Measurements from ENCODE around the gene HMCN1.
"Not testable (repeated sequence)": the region's sequence is repeated elsewhere in the genome, so short reads cannot be mapped to it uniquely, and the experiment has no call there.

The HMCN1 gene

DNA sequence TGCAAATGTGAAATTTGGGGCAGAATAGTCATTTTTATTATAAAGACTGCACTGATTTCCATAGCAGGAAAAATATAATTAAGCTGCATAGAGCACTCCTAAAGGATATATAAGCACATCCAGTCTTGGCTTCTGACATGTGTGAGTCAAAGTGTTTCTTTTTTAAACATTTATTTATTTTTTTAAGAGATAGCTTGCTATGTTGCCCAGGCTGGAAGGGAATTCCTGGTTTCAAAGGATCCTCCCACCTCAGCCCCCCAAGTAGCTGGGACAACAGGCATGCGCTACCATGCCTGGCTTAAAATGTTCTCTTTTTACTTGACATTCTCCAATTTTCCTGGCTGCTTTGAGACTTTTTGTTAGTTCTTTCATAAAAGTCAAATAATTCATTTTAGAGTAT is 126.1 kb downstream of the HMCN1 start:
- no peak for DNase-seq

DNA sequence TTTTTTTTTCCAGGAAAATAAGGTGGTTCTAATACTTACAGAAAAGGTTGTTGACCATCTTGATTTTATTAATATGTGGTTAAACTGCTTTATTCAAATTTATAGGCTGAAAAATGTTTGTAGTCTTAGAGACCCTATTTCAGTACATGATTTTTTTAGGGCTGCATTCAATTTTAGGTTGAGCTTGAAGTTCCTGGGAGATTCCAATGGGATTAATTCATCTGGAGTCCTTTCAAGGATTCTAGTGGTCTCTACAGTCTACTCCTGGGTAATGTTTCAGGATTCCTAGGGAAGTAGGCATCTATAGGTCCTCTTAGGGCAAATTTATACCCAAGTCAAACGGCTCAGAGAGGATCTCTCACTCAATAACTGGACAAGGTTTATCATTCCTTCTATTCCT is 126.7 kb downstream of the HMCN1 start:
- no peak for DNase-seq

GRCh38 chr1:185861630-185862029 is 127.4 kb downstream of the HMCN1 start:
- DNase-seq: no peak

DNA sequence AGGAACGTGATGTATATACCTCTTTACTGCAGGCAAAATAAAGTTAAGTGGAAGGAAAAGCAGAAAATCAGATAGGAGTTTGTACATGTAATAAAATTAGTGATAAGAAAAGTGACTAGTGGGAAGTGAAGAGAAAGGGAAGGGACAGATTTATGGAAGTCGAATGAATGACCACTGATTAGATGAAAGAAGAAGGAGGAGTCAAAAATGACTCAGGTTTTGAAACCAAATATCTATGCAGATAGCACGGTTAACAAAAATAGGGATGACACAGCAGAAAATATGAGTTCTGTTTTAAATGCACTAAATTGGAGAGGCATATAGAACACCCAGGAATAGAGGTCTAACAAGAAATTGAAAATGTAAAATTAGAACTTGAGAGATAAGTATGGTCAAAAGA is 128.0 kb downstream of the HMCN1 start:
- no peak for DNase-seq

DNA sequence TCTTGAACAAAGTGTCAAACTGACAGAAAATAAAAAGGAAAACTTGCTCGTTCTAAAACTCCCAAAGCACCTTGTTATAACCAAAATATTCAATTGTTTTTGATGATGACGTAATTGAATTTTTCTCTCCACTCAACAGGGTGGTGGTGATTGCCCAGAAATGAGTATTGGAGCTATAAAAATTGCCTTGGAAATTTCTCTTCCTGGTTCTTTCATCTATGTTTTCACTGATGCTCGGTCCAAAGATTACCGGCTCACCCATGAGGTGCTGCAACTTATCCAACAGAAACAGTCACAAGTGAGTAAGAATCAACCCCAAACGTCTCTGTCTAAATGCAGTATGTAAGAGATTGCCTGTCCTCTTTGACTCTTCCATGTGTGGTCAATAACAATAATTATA is 130.1 kb downstream of the HMCN1 start:
- DNase-seq: no peak

- DNase-seq: no peak
These were observed 130.8 kb downstream of the HMCN1 start for GRCh38 chr1:185864889-185865517.

DNA sequence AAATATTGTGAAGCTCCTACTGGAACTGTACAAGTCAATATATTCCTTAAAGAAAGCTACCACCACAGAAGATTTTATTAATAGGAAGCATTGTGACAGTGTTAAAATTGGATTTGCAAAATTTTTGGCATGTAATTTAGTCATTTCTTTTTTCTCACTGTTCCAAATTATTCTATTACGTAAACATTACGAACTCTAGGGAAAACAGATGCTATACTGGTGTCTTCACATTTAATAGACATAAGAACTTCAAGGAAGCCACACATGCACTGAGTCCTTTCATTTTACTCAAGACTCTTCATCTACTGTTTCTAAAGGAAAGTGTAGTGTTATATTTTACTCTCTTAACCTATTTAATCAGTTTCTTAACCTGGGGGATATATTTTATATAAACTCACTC is 135.4 kb downstream of the HMCN1 start:
- no peak for DNase-seq

DNA sequence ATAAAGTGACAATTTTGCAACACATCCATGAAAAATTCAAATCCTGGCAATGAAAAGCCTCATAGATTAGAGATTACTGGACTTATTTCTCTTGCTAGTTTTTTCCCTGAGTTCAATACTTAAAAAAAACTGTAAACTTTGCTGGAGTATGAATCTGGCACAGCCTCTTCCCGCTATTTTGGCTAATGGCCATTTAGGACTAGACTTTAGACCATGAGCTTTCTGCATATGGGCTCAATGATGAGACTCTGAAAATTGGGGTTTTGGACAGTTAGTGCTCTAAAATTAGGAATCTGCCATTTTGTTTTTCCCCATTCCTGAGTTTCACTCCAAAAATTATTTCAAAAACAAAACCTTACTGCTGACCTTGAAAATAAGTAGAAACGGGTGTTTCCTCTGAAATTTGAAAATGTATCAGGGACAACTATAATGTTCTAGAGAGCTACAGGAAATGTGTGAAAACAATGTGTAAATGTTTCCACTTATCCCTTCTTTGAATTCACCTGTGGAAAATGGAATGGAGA is 137.5 kb downstream of the HMCN1 start:
- no peak for DNase-seq

DNA sequence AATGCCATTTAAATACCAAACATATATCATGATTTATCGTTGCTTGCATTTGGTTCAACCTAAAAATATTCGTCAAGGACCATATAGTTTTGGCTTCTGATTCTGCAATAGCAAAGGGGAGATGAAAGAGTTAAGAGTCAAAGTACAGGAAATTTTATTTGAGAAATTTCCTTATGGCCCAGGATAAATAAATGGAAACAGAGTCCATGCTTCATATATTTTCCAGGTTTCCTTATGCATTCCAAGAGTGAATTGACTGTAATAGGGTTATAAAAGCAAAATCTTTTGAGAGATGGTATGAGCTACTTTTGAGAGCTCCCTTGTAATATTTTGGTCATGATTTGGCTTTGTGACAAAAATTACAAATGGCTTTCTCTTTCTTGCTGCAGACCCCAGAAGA is 140.1 kb downstream of the HMCN1 start:
- no peak for DNase-seq

GRCh38 chr1:185880330-185880729 is 146.1 kb downstream of the HMCN1 start:
- no peak for DNase-seq

GRCh38 chr1:185880779-185881333 is 146.7 kb downstream of the HMCN1 start:
- DNase-seq: no peak

DNA sequence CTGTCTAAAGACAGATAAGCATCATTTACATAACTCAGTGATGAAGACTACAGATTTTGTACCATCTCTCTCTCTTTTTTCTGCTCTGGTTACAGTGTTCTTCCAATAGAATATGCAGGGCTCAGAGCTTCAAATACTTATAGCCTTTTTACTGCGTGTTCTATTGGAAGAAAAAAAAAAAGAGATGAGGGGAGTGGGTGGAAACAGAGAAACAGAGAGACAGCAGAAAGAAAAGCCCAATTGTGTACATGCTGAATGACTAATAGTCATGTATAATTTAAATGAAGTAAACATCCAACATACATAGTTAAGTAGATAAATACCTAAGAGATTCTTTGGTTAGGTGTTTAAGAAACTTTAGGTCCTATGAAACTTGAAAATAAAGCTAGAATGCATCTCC is 151.9 kb downstream of the HMCN1 start:
- no peak for DNase-seq

GRCh38 chr1:185886671-185887070 is 152.5 kb downstream of the HMCN1 start:
- no peak for DNase-seq

DNA sequence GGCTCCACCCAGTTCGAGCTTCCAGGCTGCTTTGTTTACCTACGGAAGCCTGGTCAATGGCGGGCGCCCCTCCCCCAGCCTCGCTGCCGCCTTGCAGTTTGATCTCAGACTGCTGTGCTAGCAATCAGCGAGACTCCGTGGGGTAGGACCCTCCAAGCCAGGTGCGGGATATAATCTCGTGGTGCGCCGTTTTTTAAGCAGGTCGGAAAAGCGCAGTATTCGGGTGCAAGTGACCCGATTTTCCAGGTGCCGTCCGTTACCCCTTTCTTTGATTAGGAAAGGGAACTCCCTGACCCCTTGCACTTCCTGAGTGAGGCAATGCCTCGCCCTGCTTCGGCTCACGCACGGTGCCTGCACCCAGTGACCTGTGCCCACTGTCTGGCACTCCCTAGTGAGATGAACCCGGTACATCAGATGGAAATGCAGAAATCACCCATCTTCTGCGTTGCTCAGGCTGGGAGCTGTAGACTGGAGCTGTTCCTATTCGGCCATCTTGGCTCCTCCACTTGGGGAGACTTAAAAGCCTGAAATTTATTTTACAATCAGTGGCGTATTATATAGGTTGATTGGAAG is 158.7 kb downstream of the HMCN1 start:
- DNase-seq: not testable (repeated sequence)

DNA sequence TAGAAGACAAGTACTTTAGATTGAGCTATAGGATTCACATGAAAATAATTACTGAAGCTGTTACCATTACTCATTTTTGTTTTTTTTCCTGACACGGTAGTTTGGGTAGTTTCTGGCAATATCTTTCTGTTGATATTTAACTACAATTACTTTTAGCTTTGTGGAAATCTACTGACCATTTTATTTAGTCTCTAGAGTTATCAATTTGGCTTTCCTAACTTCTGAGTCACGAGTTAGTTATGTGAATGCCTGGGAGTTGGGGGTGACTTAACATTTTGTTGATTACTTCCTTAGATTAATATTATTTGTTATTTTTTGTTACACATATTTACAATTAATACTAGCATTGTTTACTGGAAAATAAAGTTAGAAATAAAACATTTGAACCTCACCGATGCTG is 160.6 kb downstream of the HMCN1 start:
- no peak for DNase-seq

DNA sequence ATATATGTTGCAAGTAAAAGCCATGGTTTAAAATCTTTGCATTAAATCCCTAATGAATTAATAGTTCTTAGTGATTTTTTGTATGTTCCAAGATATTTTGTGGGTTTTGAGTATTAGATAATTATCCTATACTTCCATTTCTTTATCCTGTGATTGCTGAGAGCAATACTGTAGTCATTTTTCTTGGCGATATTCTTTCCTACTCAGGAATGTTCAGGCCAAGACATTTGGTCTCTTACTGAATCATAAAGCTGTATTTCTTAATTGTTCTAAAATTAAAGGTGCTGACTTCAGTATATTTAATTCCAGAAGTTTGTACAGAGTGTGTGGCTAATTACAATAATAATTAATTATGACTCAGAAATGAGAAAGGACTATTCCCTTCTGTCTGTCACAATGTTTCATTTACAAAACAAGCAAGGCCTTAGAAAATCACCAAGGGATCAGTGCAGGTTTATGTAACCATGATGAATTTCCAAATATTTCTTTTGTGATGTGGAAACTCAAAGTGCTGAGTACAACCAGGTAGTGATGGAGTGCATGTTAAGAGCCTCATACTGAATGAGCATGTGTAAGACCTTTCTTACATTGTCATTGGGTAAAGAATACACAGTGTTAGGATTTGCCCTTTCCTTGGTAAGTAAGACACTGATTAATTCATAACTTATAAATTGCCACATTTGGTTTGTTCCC is 161.2 kb downstream of the HMCN1 start:
- DNase-seq: no peak

DNA sequence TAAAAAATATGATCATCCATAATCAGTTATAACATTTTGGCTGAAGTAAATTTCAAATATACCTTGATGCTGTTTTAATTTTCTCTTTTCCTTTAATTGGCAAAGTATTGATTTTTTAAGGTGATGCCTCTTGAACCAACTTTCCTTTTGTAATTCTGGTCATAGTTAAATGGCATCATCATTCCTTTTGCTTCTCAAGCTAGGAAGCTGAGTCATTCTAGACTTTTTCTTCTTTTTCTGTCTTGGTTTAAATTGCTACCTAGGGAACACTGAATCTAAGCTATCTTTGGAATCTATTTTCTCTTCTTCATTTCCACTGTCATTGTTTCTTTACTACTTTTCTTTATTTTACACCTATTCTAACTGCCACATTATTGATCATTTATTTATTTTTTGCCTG is 162.7 kb downstream of the HMCN1 start:
- no peak for DNase-seq

- DNase-seq: no peak
These were observed 172.0 kb downstream of the HMCN1 start for GRCh38 chr1:185906186-185906585.

GRCh38 chr1:185907246-185907645 is 173.1 kb downstream of the HMCN1 start:
- DNase-seq: no peak

DNA sequence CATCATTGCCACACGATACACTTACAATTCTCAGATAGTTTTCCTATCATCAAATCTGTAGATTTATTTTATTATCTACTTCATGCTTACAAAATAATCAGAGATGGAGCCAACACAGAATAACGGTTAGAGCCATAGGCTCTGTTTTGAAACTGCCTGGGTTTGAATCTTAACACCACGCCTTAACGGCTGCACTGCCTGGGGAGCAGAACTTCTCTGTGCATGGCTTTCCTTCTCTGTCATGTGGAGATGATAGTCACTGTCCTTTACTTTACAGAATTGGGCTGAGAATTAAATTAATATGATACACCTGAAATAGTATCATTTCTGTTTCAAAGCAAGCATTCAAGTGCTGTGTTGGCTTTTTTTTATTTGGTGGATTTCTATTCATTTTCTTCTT is 177.8 kb downstream of the HMCN1 start:
- no peak for DNase-seq

DNA sequence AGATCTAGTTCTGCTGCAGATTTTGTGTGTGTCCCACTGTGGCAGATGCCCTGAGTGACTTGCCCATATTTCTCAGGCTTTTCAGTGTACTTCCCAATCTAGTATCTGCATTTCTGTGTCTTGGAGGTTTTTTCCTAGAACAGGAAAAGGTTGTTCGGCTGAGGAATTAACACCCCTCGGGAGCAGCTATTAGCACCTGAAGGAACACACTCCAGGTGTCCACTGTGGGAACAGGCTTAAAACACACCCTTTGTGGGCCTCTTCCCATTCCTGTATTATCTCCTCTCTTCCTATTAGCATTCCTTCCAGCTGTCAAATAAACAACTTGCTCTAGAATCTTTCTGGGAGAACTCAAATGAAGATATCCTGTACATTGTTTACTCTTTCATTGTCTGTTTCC is 178.3 kb downstream of the HMCN1 start:
- no peak for DNase-seq

- DNase-seq: no peak
These were observed 179.9 kb downstream of the HMCN1 start for GRCh38 chr1:185914089-185914488.

GRCh38 chr1:185916861-185917260 is 182.7 kb downstream of the HMCN1 start:
- DNase-seq: no peak

- DNase-seq: no peak
These were observed 183.5 kb downstream of the HMCN1 start for GRCh38 chr1:185917646-185918045.

All from activated T-cell treated with anti-CD3 and anti-CD28 coated beads, Interleukin-2, amount 50 U/mL, for 48 hours (primary cell).